Colonic mucosa (tissue), 4 donors: ENCODE data around the gene ROR1. TPM values are rescaled to one million over a fixed set of nuclear protein-coding genes. Genes with fewer than 3 reads are reported as not detected.

Experiments
- DNase-seq: peaks from one replicate; pipeline ENCODE4 v3.0.0-alpha.2; 2020
- H3K27ac ChIP-seq: fragments of 200-600 bp; one replicate; pipeline ENCODE4 v1.8.0; 2021
- H3K27me3 ChIP-seq: fragments of 200-600 bp; one replicate; pipeline ENCODE4 v1.8.0; 2021
- H3K36me3 ChIP-seq: fragments of 200-600 bp; one replicate; pipeline ENCODE4 v1.8.0; 2021
- H3K4me1 ChIP-seq: fragments of 200-600 bp; one replicate; pipeline ENCODE4 v1.8.0; 2021; ENCODE audit warnings: mild to moderate bottlenecking
- H3K4me3 ChIP-seq: fragments of 200-600 bp; one replicate; pipeline ENCODE4 v1.8.0; 2021
- H3K9ac ChIP-seq, 2 donors: one replicate each; pipeline ENCODE4 v1.7.0; 2013; ENCODE audit warnings: control low read depth in 2 of 2, low read depth in 2 of 2, low read length in 2 of 2
- H3K9me3 ChIP-seq: fragments of 200-600 bp; one replicate; pipeline ENCODE4 v1.8.0; 2021
- CTCF ChIP-seq: fragments of 200-600 bp; IDR thresholded peaks from one replicate; pipeline ENCODE4 v1.8.0; 2022; ENCODE audit warnings: antibody characterized with exemption, mild to moderate bottlenecking
- intact Hi-C: fragments of 100-400 bp; cut with DNase I; formaldehyde crosslinking; loops from one replicate; pipeline ENCODE4 v1.14.1; 2022
- total RNA-seq, 2 donors: library from RNA; stranded (reverse); fragmentation: NEBNext Ultra II Directional in 1 of 2; extraction: Animal tissue kit (Norgen Biotek cat#: 25700) in 1 of 2; gene quantifications; one replicate each; pipeline ENCODE4 v1.2.1, GENCODE V29; 2021
- donor health status: healthy.
- donor health status: DM: no; HTN: no; CAD: no.
- donor health status: DM: no; HTN: no; CAD: no.

The ROR1 gene
- total RNA-seq, 2 donors from 2014 or later: 5.1 to 6.8 TPM

- no peak for DNase-seq
- no peak overlapping the region for H3K27ac ChIP-seq
Observed at GRCh38 chr1:63884486-63884885, 110.7 kb downstream of the ROR1 start.

DNA sequence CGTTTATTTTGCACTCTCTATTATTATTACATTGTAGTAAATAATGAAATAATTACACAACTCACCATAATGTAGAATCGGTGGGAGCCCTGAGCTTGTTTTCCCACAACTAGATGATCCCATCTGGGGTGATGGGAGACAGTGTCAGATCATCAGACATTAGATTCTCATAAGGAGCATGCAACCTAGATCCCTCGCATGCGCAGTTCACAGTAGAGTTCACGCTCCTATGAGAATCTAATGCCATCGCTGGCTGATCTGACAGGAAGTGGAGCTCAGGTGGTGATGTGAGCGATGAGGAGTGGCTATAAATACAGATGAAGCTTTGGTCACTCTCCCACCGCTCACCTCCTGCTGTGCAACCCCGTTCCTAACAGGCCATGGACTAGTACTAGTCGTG, 112.1 kb downstream of the ROR1 start:
- Histone ChIP-seq H3K27me3 (no peaks in the 10 kb centered on the region), H3K4me1 (no peaks in the 10 kb centered on the region), H3K4me3 (no peak overlapping the region), H3K36me3 (no peaks in the 10 kb centered on the region), H3K9me3 (no peaks in the 10 kb centered on the region), H3K27ac (no peak overlapping the region), H3K9ac (no peak overlapping the region)
- no peak for TF ChIP-seq CTCF
- no peak for DNase-seq
- intact Hi-C loops: no loop called here

More at GRCh38 chr1:63884486-63884885, 110.7 kb downstream of the ROR1 start:
- no peaks in the 10 kb centered on the region for H3K27me3 ChIP-seq
- H3K36me3 ChIP-seq: no peaks in the 10 kb centered on the region
- no peak for TF ChIP-seq CTCF
- no peak overlapping the region for H3K4me3 ChIP-seq
- intact Hi-C loops: no loop called here
- no peaks in the 10 kb centered on the region for H3K4me1 ChIP-seq
- H3K9ac ChIP-seq: no peak overlapping the region
- no peaks in the 10 kb centered on the region for H3K9me3 ChIP-seq

GRCh38 chr1:63886340-63886739, 112.5 kb downstream of the ROR1 start:
- H3K36me3 ChIP-seq: no peaks in the 10 kb centered on the region
- no peak for TF ChIP-seq CTCF
- H3K27ac ChIP-seq: no peak overlapping the region

GRCh38 chr1:63887809-63888208, 114.0 kb downstream of the ROR1 start:
- no peaks in the 10 kb centered on the region for H3K36me3 ChIP-seq
- TF ChIP-seq CTCF: no peak

More at GRCh38 chr1:63886340-63886739, 112.5 kb downstream of the ROR1 start:
- H3K4me1 ChIP-seq: no peaks in the 10 kb centered on the region
- no peak overlapping the region for H3K9ac ChIP-seq
- H3K9me3 ChIP-seq: no peaks in the 10 kb centered on the region
- intact Hi-C loops: no loop called here
- H3K27me3 ChIP-seq: no peaks in the 10 kb centered on the region
- no peak for DNase-seq
- H3K4me3 ChIP-seq: no peak overlapping the region

GRCh38 chr1:63888984-63889383, 115.2 kb downstream of the ROR1 start:
- no peaks in the 10 kb centered on the region for H3K4me1 ChIP-seq
- no peak overlapping the region for H3K4me3 ChIP-seq
- no peaks in the 10 kb centered on the region for H3K36me3 ChIP-seq
- intact Hi-C loops: no loop called here
- no peak overlapping the region for H3K9ac ChIP-seq
- TF ChIP-seq CTCF: no peak
- no peak overlapping the region for H3K27ac ChIP-seq
- no peak for DNase-seq
- H3K9me3 ChIP-seq: no peaks in the 10 kb centered on the region
- no peaks in the 10 kb centered on the region for H3K27me3 ChIP-seq

More at GRCh38 chr1:63887809-63888208, 114.0 kb downstream of the ROR1 start:
- Histone ChIP-seq H3K9me3 (no peaks in the 10 kb centered on the region), H3K27me3 (no peaks in the 10 kb centered on the region), H3K4me1 (no peaks in the 10 kb centered on the region), H3K4me3 (no peak overlapping the region), H3K9ac (no peak overlapping the region), H3K27ac (no peak overlapping the region)
- intact Hi-C loops: no loop called here
- no peak for DNase-seq
